Panc1 (cell line): ENCODE data around the gene GPBAR1. TPM values are rescaled to one million over a fixed set of nuclear protein-coding genes. Genes with fewer than 3 reads are reported as not detected.

Experiments
- ATAC-seq: fragments of 200-7000 bp; cut with Tn5 transposase; 2 replicates; pipeline ENCODE4 v1.9.1; 2020; ENCODE audit warnings: mild to moderate bottlenecking, moderate library complexity
- BruUV-seq: library from RNA; stranded (reverse); fragments of 400-500 nt; replicated peaks from 2 replicates; lab custom pipeline; 2021; lab: Mats Ljungman, UMichigan
- CTCF ChIA-PET: fragments of 300-600 bp; sonication (Branson Sonifier 250); formaldehyde crosslinking; loops from one replicate; lab custom pipeline; 2022; ENCODE audit warnings: antibody characterized with exemption; lab: Charles Lee
- POLR2A ChIA-PET: fragments of 300-600 bp; sonication (Branson Sonifier 250); formaldehyde crosslinking; loops from one replicate; lab custom pipeline; 2022; ENCODE audit warnings: antibody characterized with exemption; lab: Charles Lee
- DNase-seq: peaks from one replicate; pipeline ENCODE4 v3.0.0-alpha.2; 2010; ENCODE audit warnings: low read depth, low spot score
- H3K27ac ChIP-seq: 2 replicates; pipeline ENCODE4 v1.5.1; 2011; ENCODE audit warnings: mild to moderate bottlenecking, low read length, inconsistent platforms
- H3K27me3 ChIP-seq: fragments of 200-500 bp; sonication (Bioruptor generic); 2 replicates; pipeline ENCODE4 v1.6.0; 2014; ENCODE audit warnings: low read length, inconsistent platforms; ENCODE audit not compliant: control insufficient read depth, insufficient read depth
- H3K36me3 ChIP-seq: fragments of 200-500 bp; sonication (Bioruptor generic); 2 replicates; pipeline ENCODE4 v1.5.1; 2014; ENCODE audit warnings: inconsistent platforms, mild to moderate bottlenecking, low read length, moderate library complexity; ENCODE audit not compliant: control insufficient read depth, insufficient read depth
- H3K4me1 ChIP-seq: 2 replicates; pipeline ENCODE4 v1.5.1; 2011; ENCODE audit warnings: inconsistent platforms, mild to moderate bottlenecking, low read length, moderate library complexity; ENCODE audit not compliant: control insufficient read depth, insufficient read depth
- H3K4me3 ChIP-seq, 2 experiments: 2 replicates each; pipeline ENCODE4 v1.5.1; 2011 to 2012; ENCODE audit warnings: low read depth in 2 of 2, low read length in 2 of 2, mild to moderate bottlenecking in 2 of 2, inconsistent platforms in 1 of 2, moderate library complexity in 1 of 2
- H3K9me3 ChIP-seq: fragments of 200-500 bp; sonication (Bioruptor generic); 2 replicates; pipeline ENCODE4 v1.5.1; 2014; ENCODE audit warnings: low read depth, mild to moderate bottlenecking, inconsistent platforms, low read length, moderate library complexity; ENCODE audit not compliant: control insufficient read depth, insufficient read depth
- POLR2AphosphoS5 ChIP-seq: IDR thresholded peaks from 2 replicates; pipeline ENCODE4 v1.6.1; 2012; ENCODE audit warnings: mild to moderate bottlenecking, low read depth, low read length, moderate library complexity
- SIN3A ChIP-seq: IDR thresholded peaks from 2 replicates; pipeline ENCODE4 v1.6.1; 2012; ENCODE audit warnings: low read depth, mild to moderate bottlenecking, low read length, moderate library complexity, borderline replicate concordance; ENCODE audit not compliant: insufficient read depth
- TCF7L2 ChIP-seq: IDR thresholded peaks from 2 replicates; pipeline ENCODE4 v1.6.1; 2011; ENCODE audit warnings: mild to moderate bottlenecking, low read depth, low read length, inconsistent platforms
- in situ Hi-C: cut with HindIII; loops from 2 replicates; pipeline ENCODE4 v1.10.0; 2016; ENCODE audit warnings: low sequenced_read_pairs, low pct_unique_long_range_greater_than_20kb
- intact Hi-C: fragments of 100-400 bp; cut with micrococcal nuclease; formaldehyde crosslinking; loops from one replicate; pipeline ENCODE4 v1.10.0; 2022; ENCODE audit not compliant: unreplicated experiment
- total RNA-seq: library from RNA; stranded (reverse); gene quantifications from one replicate; pipeline ENCODE4 v1.2.1, GENCODE V29; 2021; ENCODE audit not compliant: unreplicated experiment
- TF ChIP-seq, protein P1 (sequence below), 2 experiments: IDR thresholded peaks; 2 replicates each; pipeline ENCODE4 v1.6.1; 2011 to 2012; ENCODE audit warnings: low read depth in 2 of 2, control low read depth in 1 of 2, low read length in 1 of 2, mild to moderate bottlenecking in 1 of 2, moderate library complexity in 1 of 2; ENCODE audit not compliant: insufficient read depth in 1 of 2
- TF ChIP-seq, protein P2 (sequence below): fragments of 450-650 bp; IDR thresholded peaks from 2 replicates; pipeline ENCODE4 v1.5.1; 2017; ENCODE audit warnings: mild to moderate bottlenecking

GPBAR1 gene
- total RNA-seq, 1 experiment from 2014 or later: 0.18 TPM

DNA sequence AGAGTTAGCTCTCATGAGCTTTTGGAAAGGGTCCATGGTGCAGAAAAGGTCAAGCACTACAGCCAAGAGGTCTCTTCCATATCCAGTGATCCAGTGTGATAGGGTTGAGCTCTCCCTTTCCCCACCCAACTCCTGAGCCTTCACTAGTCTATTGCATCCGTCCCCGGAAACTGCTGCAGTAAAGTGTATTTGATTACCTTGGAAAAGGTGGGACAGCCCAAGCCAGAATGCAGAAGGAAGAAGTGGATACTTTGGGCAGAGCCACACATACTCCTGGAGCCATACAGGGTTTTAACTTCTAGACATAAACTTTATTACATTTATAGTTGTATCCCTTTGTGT lies 13.1 kb downstream of the GPBAR1 start:
- ATAC-seq (no peak), DNase-seq (no peak)
- BruUV-seq: no TSS peak
- Histone ChIP-seq H3K27ac (no peak overlapping the region), H3K36me3 (peaks cover 5% of the 10 kb centered on the region), H3K4me1 (peaks cover 20% of the 10 kb centered on the region), H3K9me3 (no peaks in the 10 kb centered on the region), H3K27me3 (no peaks in the 10 kb centered on the region), H3K4me3 (no peak overlapping the region)
- ChIA-PET CTCF (interaction anchor here (0.9 to 1.2 kb wide), 2 partner anchors 13 to 84 kb away, joined by 3 read pairs; no protein-coding TSS in a partner anchor), POLR2A (interaction anchor here (0.6 kb wide), 2 partner anchors 18 to 24 kb away, joined by 5 read pairs; partner anchors contain the start of gene TMBIM1)
- intact Hi-C loops: no loop called here
- TF ChIP-seq SIN3A: no peak
- TF ChIP-seq POLR2AphosphoS5: no peak
- no peak for TF ChIP-seq TCF7L2
- TF ChIP-seq, protein P1, sequence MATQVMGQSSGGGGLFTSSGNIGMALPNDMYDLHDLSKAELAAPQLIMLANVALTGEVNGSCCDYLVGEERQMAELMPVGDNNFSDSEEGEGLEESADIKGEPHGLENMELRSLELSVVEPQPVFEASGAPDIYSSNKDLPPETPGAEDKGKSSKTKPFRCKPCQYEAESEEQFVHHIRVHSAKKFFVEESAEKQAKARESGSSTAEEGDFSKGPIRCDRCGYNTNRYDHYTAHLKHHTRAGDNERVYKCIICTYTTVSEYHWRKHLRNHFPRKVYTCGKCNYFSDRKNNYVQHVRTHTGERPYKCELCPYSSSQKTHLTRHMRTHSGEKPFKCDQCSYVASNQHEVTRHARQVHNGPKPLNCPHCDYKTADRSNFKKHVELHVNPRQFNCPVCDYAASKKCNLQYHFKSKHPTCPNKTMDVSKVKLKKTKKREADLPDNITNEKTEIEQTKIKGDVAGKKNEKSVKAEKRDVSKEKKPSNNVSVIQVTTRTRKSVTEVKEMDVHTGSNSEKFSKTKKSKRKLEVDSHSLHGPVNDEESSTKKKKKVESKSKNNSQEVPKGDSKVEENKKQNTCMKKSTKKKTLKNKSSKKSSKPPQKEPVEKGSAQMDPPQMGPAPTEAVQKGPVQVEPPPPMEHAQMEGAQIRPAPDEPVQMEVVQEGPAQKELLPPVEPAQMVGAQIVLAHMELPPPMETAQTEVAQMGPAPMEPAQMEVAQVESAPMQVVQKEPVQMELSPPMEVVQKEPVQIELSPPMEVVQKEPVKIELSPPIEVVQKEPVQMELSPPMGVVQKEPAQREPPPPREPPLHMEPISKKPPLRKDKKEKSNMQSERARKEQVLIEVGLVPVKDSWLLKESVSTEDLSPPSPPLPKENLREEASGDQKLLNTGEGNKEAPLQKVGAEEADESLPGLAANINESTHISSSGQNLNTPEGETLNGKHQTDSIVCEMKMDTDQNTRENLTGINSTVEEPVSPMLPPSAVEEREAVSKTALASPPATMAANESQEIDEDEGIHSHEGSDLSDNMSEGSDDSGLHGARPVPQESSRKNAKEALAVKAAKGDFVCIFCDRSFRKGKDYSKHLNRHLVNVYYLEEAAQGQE (IDR thresholded peaks at IDR 0.05; ENCODE audit: insufficient read depth in 1 of 2, low read depth in 2 of 2, low read length in 1 of 2): no peak
- TF ChIP-seq, protein P2, sequence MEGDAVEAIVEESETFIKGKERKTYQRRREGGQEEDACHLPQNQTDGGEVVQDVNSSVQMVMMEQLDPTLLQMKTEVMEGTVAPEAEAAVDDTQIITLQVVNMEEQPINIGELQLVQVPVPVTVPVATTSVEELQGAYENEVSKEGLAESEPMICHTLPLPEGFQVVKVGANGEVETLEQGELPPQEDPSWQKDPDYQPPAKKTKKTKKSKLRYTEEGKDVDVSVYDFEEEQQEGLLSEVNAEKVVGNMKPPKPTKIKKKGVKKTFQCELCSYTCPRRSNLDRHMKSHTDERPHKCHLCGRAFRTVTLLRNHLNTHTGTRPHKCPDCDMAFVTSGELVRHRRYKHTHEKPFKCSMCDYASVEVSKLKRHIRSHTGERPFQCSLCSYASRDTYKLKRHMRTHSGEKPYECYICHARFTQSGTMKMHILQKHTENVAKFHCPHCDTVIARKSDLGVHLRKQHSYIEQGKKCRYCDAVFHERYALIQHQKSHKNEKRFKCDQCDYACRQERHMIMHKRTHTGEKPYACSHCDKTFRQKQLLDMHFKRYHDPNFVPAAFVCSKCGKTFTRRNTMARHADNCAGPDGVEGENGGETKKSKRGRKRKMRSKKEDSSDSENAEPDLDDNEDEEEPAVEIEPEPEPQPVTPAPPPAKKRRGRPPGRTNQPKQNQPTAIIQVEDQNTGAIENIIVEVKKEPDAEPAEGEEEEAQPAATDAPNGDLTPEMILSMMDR: no peak
- in situ Hi-C loops: no loop called here

DNA sequence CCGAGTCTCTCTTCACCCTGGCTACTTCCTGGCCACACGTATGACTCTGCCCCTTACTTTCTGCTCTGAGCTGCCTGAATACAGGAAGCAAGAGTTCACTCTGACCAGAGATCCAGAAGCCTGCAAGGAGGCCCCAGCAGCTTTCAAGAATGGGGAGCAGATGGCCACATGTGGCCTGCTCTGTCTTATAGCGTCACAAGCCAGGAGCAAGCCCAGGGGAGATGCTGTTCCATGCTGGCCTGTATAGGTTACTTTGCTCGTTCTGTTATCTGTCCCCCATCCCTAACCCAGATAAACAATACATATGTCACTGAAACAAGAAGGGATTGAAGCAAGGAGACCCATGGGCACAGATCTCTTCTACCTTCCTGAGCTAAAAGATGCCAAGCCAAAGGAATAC lies 13.8 kb downstream of the GPBAR1 start:
- H3K27ac ChIP-seq: no peak overlapping the region
- intact Hi-C loops: no loop called here

More for the DNA sequence above, 13.8 kb downstream of the GPBAR1 start:
- ChIA-PET POLR2A (interaction anchor here (0.6 kb wide), 1 partner anchor 17 kb away, joined by 5 read pairs; the partner anchor contains the start of gene TMBIM1), CTCF (no interaction called here)
- Histone ChIP-seq H3K4me3 (no peak overlapping the region), H3K27me3 (no peaks in the 10 kb centered on the region), H3K9me3 (no peaks in the 10 kb centered on the region), H3K36me3 (peaks cover 4% of the 10 kb centered on the region), H3K4me1 (peaks cover 20% of the 10 kb centered on the region)
- ATAC-seq (no peak), DNase-seq (no peak)
- TSS peak; percentile 88 for BruUV-seq
- TF ChIP-seq POLR2AphosphoS5: no peak
- TF ChIP-seq, protein P2: no peak
- TF ChIP-seq, protein P1 (IDR thresholded peaks at IDR 0.05; ENCODE audit: insufficient read depth in 1 of 2, low read depth in 2 of 2, low read length in 1 of 2): no peak
- no peak for TF ChIP-seq SIN3A
- TF ChIP-seq TCF7L2: no peak
- in situ Hi-C loops: no loop called here
